Chondrocyte (in vitro differentiated cells): ENCODE measurements around the gene CHADL. TPM values are rescaled to one million over a fixed set of nuclear protein-coding genes. Genes with fewer than 3 reads are reported as not detected.

ENCODE experiments used
- DNase-seq: peaks from one replicate; pipeline ENCODE4 v3.0.0; 2021; ENCODE audit warnings: mixed read lengths, low spot score
- H3K27ac Mint-ChIP-seq: one replicate; pipeline ENCODE4 v1.8.0; 2021; ENCODE audit warnings: mild to moderate bottlenecking, moderate library complexity, mixed read lengths; ENCODE audit not compliant: unreplicated experiment
- H3K27me3 Mint-ChIP-seq: 2 replicates; pipeline ENCODE4 v1.8.0; 2021; ENCODE audit warnings: low read depth, mixed read lengths
- H3K36me3 Mint-ChIP-seq: 2 replicates; pipeline ENCODE4 v1.8.0; 2021; ENCODE audit warnings: low read depth, mixed read lengths
- H3K4me1 Mint-ChIP-seq: 2 replicates; pipeline ENCODE4 v1.8.0; 2021; ENCODE audit warnings: low read depth, mild to moderate bottlenecking, mixed read lengths
- H3K4me3 Mint-ChIP-seq: one replicate; pipeline ENCODE4 v1.8.0; 2021; ENCODE audit warnings: mild to moderate bottlenecking, moderate library complexity, mixed read lengths; ENCODE audit not compliant: unreplicated experiment
- H3K9me3 Mint-ChIP-seq: 2 replicates; pipeline ENCODE4 v1.8.0; 2021; ENCODE audit warnings: low read depth, mixed read lengths
- total RNA-seq: library from RNA; stranded (reverse); gene quantifications from 3 replicates; pipeline ENCODE4 v1.2.1, GENCODE V29; 2021
- TF ChIP-seq, protein P1 (sequence below): fragments of 200-600 bp; sonication (generic); IDR thresholded peaks from 2 replicates; pipeline ENCODE4 v1.5.0; 2021; ENCODE audit warnings: antibody characterized with exemption, mild to moderate bottlenecking, moderate library complexity

Gene CHADL
- total RNA-seq, 1 donor from 2014 or later = 1.3 TPM

DNA sequence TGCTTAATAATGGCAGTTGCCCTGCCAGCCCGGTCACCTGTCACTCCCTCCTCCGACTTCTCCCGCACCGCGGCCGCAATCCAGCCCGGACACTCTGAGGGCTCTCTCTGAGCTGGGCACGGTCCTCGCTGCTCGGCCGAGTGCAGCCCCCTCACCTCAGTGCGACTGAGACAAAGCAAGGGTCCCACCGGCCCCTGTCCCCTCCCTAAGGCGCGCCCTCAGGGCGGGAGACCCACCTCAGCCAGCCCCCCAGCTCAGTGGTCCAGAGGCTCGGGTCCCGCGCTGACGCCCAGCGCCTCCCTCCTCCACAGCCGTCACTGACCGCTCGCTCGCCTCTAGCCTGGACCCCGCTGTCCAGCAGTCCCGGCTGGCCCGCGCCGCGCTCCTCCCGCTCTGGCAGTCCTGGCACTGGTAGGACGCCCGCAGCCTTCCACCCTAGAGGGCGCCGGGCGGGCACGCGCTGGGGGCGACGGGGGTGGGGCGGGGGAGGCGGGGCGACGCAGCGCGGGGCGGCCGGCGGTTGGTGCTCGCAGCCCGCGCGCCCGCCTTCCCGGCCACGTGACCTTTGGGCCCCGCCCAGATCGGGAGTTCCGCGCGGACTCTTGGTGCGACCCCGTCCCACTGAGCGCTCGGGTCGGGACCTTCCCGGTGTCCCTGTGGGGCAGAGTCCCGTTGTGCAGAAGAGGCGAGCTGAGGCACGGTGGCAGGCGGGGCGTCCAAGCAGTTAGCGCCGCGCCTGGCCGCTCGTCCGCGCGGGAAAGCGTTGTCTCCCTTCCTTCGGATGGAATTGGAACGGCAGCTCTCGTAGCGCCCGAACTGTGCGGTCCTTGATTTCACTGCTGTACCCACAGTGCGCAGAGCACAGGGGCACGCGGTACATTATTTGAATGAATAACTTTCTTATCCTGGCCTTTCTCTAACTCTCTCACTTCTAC, 43.4 kb downstream of the CHADL start:
- Mint-ChIP-seq H3K4me1 (peaks cover 14% of the 10 kb centered on the region), H3K27me3 (peaks cover 3% of the 10 kb centered on the region), H3K27ac (peak overlapping the region; percentile 58), H3K36me3 (no peaks in the 10 kb centered on the region), H3K9me3 (no peaks in the 10 kb centered on the region), H3K4me3 (peak overlapping the region; percentile 85)
- DNase-seq = peak; percentile 93
- TF ChIP-seq, protein P1, sequence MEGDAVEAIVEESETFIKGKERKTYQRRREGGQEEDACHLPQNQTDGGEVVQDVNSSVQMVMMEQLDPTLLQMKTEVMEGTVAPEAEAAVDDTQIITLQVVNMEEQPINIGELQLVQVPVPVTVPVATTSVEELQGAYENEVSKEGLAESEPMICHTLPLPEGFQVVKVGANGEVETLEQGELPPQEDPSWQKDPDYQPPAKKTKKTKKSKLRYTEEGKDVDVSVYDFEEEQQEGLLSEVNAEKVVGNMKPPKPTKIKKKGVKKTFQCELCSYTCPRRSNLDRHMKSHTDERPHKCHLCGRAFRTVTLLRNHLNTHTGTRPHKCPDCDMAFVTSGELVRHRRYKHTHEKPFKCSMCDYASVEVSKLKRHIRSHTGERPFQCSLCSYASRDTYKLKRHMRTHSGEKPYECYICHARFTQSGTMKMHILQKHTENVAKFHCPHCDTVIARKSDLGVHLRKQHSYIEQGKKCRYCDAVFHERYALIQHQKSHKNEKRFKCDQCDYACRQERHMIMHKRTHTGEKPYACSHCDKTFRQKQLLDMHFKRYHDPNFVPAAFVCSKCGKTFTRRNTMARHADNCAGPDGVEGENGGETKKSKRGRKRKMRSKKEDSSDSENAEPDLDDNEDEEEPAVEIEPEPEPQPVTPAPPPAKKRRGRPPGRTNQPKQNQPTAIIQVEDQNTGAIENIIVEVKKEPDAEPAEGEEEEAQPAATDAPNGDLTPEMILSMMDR = peak; percentile 55

DNA sequence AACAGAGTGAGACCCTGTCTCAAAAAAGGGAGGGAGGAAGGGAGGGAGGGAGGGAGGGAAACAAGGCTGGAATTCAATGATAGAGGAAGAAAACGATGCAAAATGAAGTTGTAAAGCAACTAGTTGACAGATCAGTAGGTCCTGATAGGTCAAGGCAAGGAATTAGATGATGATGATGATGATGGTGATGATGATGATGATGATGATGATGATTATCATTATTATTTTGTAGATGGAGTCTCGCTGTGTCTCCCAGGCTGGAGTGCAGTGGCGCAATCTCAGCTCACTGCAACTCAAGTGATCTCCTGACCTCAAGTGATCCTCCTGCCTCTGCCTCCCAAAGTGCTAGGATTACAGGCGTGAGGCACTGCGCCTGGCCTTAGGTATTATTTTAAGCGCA, 46.9 kb downstream of the CHADL start:
- TF ChIP-seq, protein P1 = no peak
- peak; percentile 5 for DNase-seq
- Mint-ChIP-seq H3K9me3 (no peaks in the 10 kb centered on the region), H3K27ac (no peak overlapping the region), H3K36me3 (no peaks in the 10 kb centered on the region), H3K27me3 (no peaks in the 10 kb centered on the region), H3K4me3 (no peak overlapping the region), H3K4me1 (peaks cover 14% of the 10 kb centered on the region)

DNA sequence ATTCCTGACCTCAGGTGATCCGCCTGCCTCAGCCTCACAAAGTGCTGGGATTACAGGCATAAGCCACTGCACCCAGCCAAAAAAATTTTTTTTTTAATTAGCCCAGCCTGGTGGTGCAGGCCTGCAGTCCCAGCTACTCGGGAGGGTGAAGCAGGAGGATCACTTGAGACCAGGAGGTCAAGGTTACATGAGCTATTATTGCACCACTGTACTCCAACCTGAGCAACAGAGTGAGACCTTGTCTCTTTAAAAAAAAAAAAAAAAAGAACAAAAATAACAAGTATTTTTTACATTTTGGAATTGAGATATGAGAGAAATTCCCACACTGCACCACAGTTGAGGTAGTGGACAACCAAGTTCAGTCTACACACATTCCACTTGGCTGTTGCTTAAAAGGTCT, 49.3 kb downstream of the CHADL start:
- Mint-ChIP-seq H3K4me1 (no peaks in the 10 kb centered on the region), H3K36me3 (no peaks in the 10 kb centered on the region), H3K27ac (no peak overlapping the region), H3K27me3 (no peaks in the 10 kb centered on the region), H3K9me3 (no peaks in the 10 kb centered on the region), H3K4me3 (no peak overlapping the region)
- TF ChIP-seq, protein P1 = no peak
- peak; percentile 5 for DNase-seq

DNA sequence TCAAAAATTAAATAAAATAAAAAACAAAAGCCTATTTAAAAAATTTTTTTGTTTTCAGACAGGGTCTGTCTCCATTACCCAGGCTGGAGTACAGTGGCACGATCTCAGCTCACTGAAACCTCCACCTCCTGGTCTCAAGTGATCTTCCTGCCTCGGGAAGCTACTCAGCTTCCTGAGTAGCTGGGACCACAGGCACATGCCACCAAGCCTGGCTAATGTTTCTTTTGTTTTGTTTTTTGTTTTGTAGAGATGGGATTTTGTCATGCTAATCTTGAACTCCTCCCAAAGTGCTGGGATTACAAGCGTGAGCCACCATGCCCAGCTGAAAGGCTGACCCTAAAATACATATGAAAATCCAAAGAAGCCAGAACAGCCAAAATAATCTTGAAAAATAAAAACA, 56.1 kb downstream of the CHADL start:
- no peak for DNase-seq
- H3K27ac Mint-ChIP-seq = no peak overlapping the region

More for the DNA sequence above, 56.1 kb downstream of the CHADL start:
- H3K36me3 Mint-ChIP-seq = peaks cover 1% of the 10 kb centered on the region
- TF ChIP-seq, protein P1 = no peak
- no peaks in the 10 kb centered on the region for H3K27me3 Mint-ChIP-seq
- peaks cover 25% of the 10 kb centered on the region for H3K4me1 Mint-ChIP-seq
- no peaks in the 10 kb centered on the region for H3K9me3 Mint-ChIP-seq
- no peak overlapping the region for H3K4me3 Mint-ChIP-seq
